Body of pancreas (tissue), 4 donors: ENCODE measurements around the gene ACOX3.

Experiments used
- CTCF ChIP-seq, 7 experiments: fragments of 450-650 bp in 4 of 7; fragments of 200-600 bp in 3 of 7; sonication (generic) in 3 of 7; IDR thresholded peaks; one replicate each; pipeline ENCODE4 v1.5.1; 2016 to 2019; ENCODE audit warnings: antibody characterized with exemption in 7 of 7
- POLR2A ChIP-seq, 3 donors: fragments of 450-650 bp; IDR thresholded peaks; one replicate each; pipeline ENCODE4 v1.6.1; 2016; ENCODE audit warnings: antibody characterized with exemption in 3 of 3, mild to moderate bottlenecking in 2 of 3

GRCh38 chr4:8474856-8475255 lies 34.3 kb upstream of the ACOX3 start:
- TF ChIP-seq CTCF (IDR thresholded peaks at IDR 0.05) (no peak), POLR2A (IDR thresholded peaks at IDR 0.05) (no peak)
